ENCODE measurements around the gene PDE6D. TPM values are rescaled to one million over a fixed set of nuclear protein-coding genes. Genes with fewer than 3 reads are reported as not detected.

PDE6D gene
- total and polyA plus RNA-seq, 2 of the 13 experiments (the other 11 are each of a cell fraction or from before 2014, with no cell fraction given): 14.1 to 23.2 TPM

- TF ChIP-seq DMTF1 (CRISPR knock-in tag; IDR thresholded peaks at IDR 0.05): no peak
- no peak for TF ChIP-seq ZMYM4 (CRISPR knock-in tag; IDR thresholded peaks at IDR 0.05)
- TF ChIP-seq ZNF143 (CRISPR knock-in tag; IDR thresholded peaks at IDR 0.05): 0 out of 2 replicates have a peak, but pooled peaks have one; percentile 22
- no peak for TF ChIP-seq ATF3 (CRISPR knock-in tag; IDR thresholded peaks at IDR 0.05)
- TF ChIP-seq EED (CRISPR knock-in tag; IDR thresholded peaks at IDR 0.05): 0 out of 2 replicates have a peak, but pooled peaks have one; percentile 36
- TF ChIP-seq USF2 (IDR thresholded peaks at IDR 0.05; ENCODE audit: low read depth, low read length): no peak
- no peak for TF ChIP-seq USF2 (CRISPR knock-in tag; IDR thresholded peaks at IDR 0.05; ENCODE audit: borderline replicate concordance)
- TF ChIP-seq CREB1 (IDR thresholded peaks at IDR 0.05): no peak
- TF ChIP-seq CREB1 (CRISPR knock-in tag; IDR thresholded peaks at IDR 0.05): no peak
- no peak for TF ChIP-seq ZNF276 (CRISPR knock-in tag; IDR thresholded peaks at IDR 0.05; ENCODE audit: low read depth)
- TF ChIP-seq MAZ (IDR thresholded peaks at IDR 0.05; ENCODE audit: borderline replicate concordance, low read depth, low read length): no peak
- TF ChIP-seq MAZ (CRISPR knock-in tag; IDR thresholded peaks at IDR 0.05; ENCODE audit: low read depth): no peak
- peak; percentile 32 for TF ChIP-seq PHF5A (CRISPR knock-in tag; IDR thresholded peaks at IDR 0.05; ENCODE audit: low read depth, unreplicated experiment)
- TF ChIP-seq ZNF552 (CRISPR knock-in tag; IDR thresholded peaks at IDR 0.05; ENCODE audit: borderline replicate concordance): peak; percentile 37; the same call in 1 of the 2 replicates
- no peak for TF ChIP-seq NFE2 (CRISPR knock-in tag; IDR thresholded peaks at IDR 0.05)
- peak; percentile 90 for TF ChIP-seq SIN3A (IDR thresholded peaks at IDR 0.05; ENCODE audit: borderline replicate concordance, low read depth, low read length)
- no peak for TF ChIP-seq NR0B2 (CRISPR knock-in tag; IDR thresholded peaks at IDR 0.05)
- TF ChIP-seq GABPA (IDR thresholded peaks at IDR 0.05; ENCODE audit: low read depth, low read length): no peak
- TF ChIP-seq GABPA (CRISPR knock-in tag; IDR thresholded peaks at IDR 0.05; ENCODE audit: low read depth): no peak
- TF ChIP-seq ZNF644 (CRISPR knock-in tag; IDR thresholded peaks at IDR 0.05; ENCODE audit: low read depth): peak; percentile 35; the same call in 1 of the 2 replicates
- no peak for TF ChIP-seq PBX3 (CRISPR knock-in tag; IDR thresholded peaks at IDR 0.05; ENCODE audit: borderline replicate concordance)
- no peak; the same call in 1 of the 2 replicates for TF ChIP-seq ZSCAN31 (CRISPR knock-in tag; IDR thresholded peaks at IDR 0.05; ENCODE audit: low read depth)
Measured at GRCh38 chr2:231780123-231780908, 766 bp downstream of the PDE6D start (continued).
